Mucosa of descending colon (tissue), 3 donors: Measurements from ENCODE around the gene TMEM254. TPM values are rescaled to one million over a fixed set of nuclear protein-coding genes. Genes with fewer than 3 reads are reported as not detected.
"Not testable (repeated sequence)": the region's sequence is repeated elsewhere in the genome, so short reads cannot be mapped to it uniquely, and the experiment has no call there.

Experiments
- ATAC-seq: fragments of 200-7000 bp; cut with Tn5 transposase; one replicate; pipeline ENCODE4 v1.9.1; 2020; ENCODE audit warnings: mild to moderate bottlenecking, moderate library complexity
- DNase-seq, 3 donors: peaks; one replicate each; pipeline ENCODE4 v3.0.0-alpha.2; 2020
- H3K36me3 ChIP-seq: fragments of 200-600 bp; one replicate; pipeline ENCODE4 v1.8.0; 2021; ENCODE audit warnings: low read depth, mild to moderate bottlenecking
- H3K4me1 ChIP-seq: fragments of 200-600 bp; one replicate; pipeline ENCODE4 v1.8.0; 2021; ENCODE audit warnings: low read depth, mild to moderate bottlenecking
- H3K4me3 ChIP-seq: fragments of 200-600 bp; one replicate; pipeline ENCODE4 v1.8.0; 2021; ENCODE audit warnings: mild to moderate bottlenecking
- H3K9me3 ChIP-seq: fragments of 200-600 bp; one replicate; pipeline ENCODE4 v1.8.0; 2021; ENCODE audit warnings: mild to moderate bottlenecking
- CTCF ChIP-seq: fragments of 200-600 bp; IDR thresholded peaks from one replicate; pipeline ENCODE4 v1.8.0; 2022; ENCODE audit warnings: antibody characterized with exemption, mild to moderate bottlenecking
- intact Hi-C, 2 donors: fragments of 100-400 bp; cut with DNase I in 1 of 2; cut with micrococcal nuclease in 1 of 2; formaldehyde crosslinking; loops; one replicate each; pipeline versions ENCODE4 v1.11.0 to v1.11.1; 2022; cut with DNase I, micrococcal nuclease
- total RNA-seq, 3 donors: library from RNA; stranded (reverse); fragmentation: NEBNext Ultra II Directional in 2 of 3; extraction: Animal tissue kit (Norgen Biotek cat#: 25700) in 2 of 3; gene quantifications; one replicate each; pipeline versions ENCODE4 v1.2.1 to v1.2.4, GENCODE V29; 2021 to 2023
- donor health status: DM: no; HTN: no; CAD: no; lungs with moderate emphysema.
- donor health status: DM: no; HTN: no; CAD: no.
- donor health status: DM: no; HTN: yes; CAD: no.

The TMEM254 gene
- total RNA-seq, 3 donors from 2014 or later, result 17.2 to 34.5 (median 26.9) TPM

DNA sequence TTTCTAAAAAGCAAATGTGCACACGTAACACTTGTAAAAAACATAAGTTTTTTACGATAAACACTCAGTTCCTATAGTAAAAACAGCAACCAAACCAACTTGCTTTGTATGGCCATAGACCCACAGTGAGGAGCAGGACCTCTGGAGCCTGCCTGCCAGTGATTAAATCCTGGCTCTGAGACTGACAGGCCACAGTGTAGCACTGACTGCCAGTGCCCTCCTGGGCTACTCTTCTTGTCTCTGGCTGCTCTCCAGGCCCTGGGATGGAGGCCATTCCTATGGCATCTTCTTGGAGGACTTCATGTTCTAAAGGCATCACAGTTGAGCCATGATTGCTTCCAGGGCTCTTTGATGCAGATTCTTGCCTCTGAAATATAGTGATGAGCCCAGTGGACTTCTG, 22.7 kb upstream of the TMEM254 start:
- ATAC-seq (no peak), DNase-seq (no peak)
- no peaks in the 10 kb centered on the region for H3K9me3 ChIP-seq
- no peak overlapping the region for H3K4me3 ChIP-seq
- H3K36me3 ChIP-seq, result no peaks in the 10 kb centered on the region
- intact Hi-C loops, result no loop called here
- H3K4me1 ChIP-seq, result no peaks in the 10 kb centered on the region
- TF ChIP-seq CTCF, result no peak

DNA sequence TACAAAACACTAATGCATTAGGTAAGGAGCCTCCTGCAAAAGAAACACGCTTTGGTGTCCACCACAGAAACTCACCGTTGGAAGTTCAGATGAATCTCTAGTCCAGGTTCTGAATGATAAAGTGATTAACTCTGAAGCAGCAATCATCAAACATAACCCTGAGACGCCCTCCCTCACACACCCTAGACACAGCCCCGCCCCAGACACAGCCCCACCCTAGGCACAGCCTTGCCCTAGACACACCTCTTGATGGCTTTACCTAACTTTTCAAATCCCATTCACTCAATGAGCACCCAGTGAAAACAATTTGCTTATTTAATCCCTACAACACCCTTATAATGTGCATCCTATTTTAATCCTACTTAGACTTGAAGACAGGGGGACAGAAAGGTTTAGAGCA, 21.3 kb upstream of the TMEM254 start:
- Histone ChIP-seq H3K36me3 (no peaks in the 10 kb centered on the region), H3K4me3 (no peak overlapping the region), H3K9me3 (no peaks in the 10 kb centered on the region), H3K4me1 (no peaks in the 10 kb centered on the region)
- TF ChIP-seq CTCF, result no peak
- DNase-seq (peak in 2 of 3 donors; percentile 52 to 69), ATAC-seq (peak; percentile 81)
- intact Hi-C loops, result no loop called here

DNA sequence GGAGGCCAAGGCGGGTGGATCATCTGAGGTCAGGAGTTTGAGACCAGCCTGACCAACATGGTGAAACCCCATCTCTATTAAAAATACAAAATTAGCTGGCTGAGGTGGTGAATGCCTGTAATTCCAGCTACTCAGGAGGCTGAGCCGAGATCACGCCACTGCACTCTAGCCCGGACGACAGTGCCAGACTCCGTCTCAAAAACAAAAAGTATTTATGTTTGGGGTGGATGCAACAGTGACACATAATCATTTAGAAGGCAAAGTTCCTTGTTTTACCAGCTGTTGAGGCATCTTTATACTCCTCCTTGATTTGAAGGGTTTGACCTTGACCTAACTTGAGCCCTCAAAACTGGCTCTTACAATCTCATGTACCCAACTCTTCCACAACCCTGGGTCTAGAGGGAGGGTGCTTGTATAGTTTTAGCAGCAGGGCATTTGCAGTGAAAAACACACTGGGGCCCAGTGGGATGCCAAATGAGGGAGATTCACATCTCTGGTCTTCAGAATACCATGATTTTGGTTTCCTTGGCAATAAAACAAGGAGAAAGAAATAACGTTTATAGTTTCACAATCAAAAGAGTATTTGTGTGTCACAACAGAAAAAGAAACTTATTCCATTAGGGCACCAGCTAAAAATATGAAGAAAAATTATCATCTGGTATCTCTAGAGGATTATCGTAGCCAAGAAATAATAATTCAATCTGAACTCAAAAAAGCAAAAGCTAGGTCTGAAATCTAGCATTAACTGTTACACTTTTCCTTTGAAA, 14.2 kb upstream of the TMEM254 start:
- Histone ChIP-seq H3K9me3 (no peaks in the 10 kb centered on the region), H3K36me3 (no peaks in the 10 kb centered on the region), H3K4me3 (no peak overlapping the region), H3K4me1 (no peaks in the 10 kb centered on the region)
- intact Hi-C loops, result no loop called here
- ATAC-seq (no peak), DNase-seq (no peak)
- no peak for TF ChIP-seq CTCF

GRCh38 chr10:80066809-80067208, 11.7 kb upstream of the TMEM254 start:
- intact Hi-C loops, result no loop called here
- Histone ChIP-seq H3K4me1 (no peaks in the 10 kb centered on the region), H3K36me3 (no peaks in the 10 kb centered on the region), H3K4me3 (no peak overlapping the region), H3K9me3 (no peaks in the 10 kb centered on the region)
- no peak for TF ChIP-seq CTCF
- DNase-seq (no peak), ATAC-seq (no peak)

GRCh38 chr10:80067821-80068220, 10.6 kb upstream of the TMEM254 start:
- ATAC-seq, H3K9me3 ChIP-seq, intact Hi-C loops: not testable (repeated sequence)

GRCh38 chr10:80068270-80068669, 10.2 kb upstream of the TMEM254 start:
- H3K4me3 ChIP-seq, result no peak overlapping the region
- ATAC-seq, result no peak
- no peaks in the 10 kb centered on the region for H3K4me1 ChIP-seq
- no peaks in the 10 kb centered on the region for H3K9me3 ChIP-seq
- TF ChIP-seq CTCF, result no peak
- no peak for DNase-seq
- intact Hi-C loops, result no loop called here
- H3K36me3 ChIP-seq, result no peaks in the 10 kb centered on the region

More at GRCh38 chr10:80067821-80068220, 10.6 kb upstream of the TMEM254 start:
- not testable (repeated sequence) for DNase-seq, H3K4me3 ChIP-seq, H3K4me1 ChIP-seq, H3K36me3 ChIP-seq
